Measurements from ENCODE around the gene PHOSPHO2. TPM values are rescaled to one million over a fixed set of nuclear protein-coding genes. Genes with fewer than 3 reads are reported as not detected.
A peak's percentile ranks its signal among the peaks of the same experiment; 100 is the strongest.

Gene PHOSPHO2, protein sequence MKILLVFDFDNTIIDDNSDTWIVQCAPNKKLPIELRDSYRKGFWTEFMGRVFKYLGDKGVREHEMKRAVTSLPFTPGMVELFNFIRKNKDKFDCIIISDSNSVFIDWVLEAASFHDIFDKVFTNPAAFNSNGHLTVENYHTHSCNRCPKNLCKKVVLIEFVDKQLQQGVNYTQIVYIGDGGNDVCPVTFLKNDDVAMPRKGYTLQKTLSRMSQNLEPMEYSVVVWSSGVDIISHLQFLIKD
- total RNA-seq (15.8 TPM), polyA plus RNA-seq (4.6 TPM)

DNA sequence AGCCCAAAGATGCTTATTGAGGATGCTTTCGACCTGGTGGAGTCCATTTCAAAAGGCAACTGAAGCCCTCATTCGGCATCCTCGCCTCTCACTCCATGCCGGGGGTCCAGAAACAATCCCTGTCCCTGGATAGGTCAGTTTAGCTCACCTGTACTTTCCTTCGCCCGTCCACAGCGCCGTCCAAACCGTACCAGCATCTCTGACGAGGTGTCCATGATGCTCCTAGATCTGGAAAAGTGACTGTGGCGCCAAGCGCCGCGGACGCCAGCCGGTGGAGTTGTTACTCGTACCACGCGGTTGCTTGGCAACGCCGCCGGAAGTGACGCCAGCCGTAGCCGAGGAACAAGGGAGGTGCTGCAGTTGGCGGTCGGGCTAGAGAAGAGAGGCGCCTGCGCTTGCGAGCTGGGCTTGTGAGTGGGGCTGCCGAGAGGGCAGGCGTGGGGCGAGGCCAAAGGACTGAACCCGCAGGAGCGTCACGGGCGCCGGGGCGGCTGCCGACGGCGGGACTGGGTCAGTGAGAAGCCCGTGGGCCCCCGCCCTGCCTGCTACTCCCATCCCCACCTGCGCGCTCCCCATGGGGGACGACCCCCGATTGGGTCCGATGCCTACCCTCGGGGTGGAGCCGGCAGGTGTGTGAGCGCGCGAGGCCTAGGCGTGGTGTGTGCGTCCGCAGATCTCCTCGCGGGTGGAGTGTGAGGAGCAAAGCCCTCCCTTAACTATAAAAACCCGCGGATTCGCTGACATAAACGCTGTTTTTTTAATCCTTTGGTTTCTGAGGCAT is at the start of gene PHOSPHO2, which contains the start of gene CFAP210:
Gene PHOSPHO2 (plus strand): TSS at position 357 of the 781 bp plus-strand sequence. CDS start 6,503 bp downstream, outside the sequence.
Gene CFAP210 (minus strand): TSS at position 293 of the 781 bp plus-strand sequence. CDS start 78 bp downstream, at position 215.
- H3K36me3 ChIP-seq (ENCODE audit: insufficient read depth): no peaks in the 10 kb centered on the region
- peak within 1 kb of the TSS; percentile 75 for H3K4me3 ChIP-seq (ENCODE audit: low read depth, low read length)
- peak; percentile 93 for DNase-seq (ENCODE audit: extremely low spot score)
- no peaks in the 10 kb centered on the region for H3K4me1 ChIP-seq (ENCODE audit: insufficient read depth)
- WGBS: under 1% methylated on average over 63 of the region's 63 CpGs
- H3K27ac ChIP-seq (ENCODE audit: low read depth): peak within 1 kb of the TSS; percentile 91

DNA sequence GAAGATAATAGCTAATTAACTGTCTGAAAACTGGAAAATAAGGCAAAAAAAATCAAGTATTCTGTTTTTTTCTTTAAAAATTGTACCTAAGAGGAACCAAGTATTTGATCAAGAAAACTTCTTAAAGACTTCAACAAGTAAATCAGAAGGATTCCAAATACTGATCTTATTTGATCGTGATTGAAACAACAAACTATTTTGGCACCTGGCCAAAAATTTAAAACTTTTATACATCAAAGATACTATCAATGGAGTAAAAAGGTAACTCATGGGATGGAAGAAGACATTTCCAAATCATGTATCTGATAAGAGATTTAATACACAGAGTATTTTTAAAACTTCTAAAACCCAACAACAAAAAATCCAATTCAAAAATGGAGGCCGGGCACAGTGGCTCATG is 46.8 kb upstream of the PHOSPHO2 start:
- no peak overlapping the region for H3K27ac ChIP-seq (ENCODE audit: low read depth)
- DNase-seq (ENCODE audit: extremely low spot score): no peak
- no peaks in the 10 kb centered on the region for H3K4me1 ChIP-seq (ENCODE audit: insufficient read depth)
- 89% methylated on average over 2 of the region's 2 CpGs for WGBS
- H3K36me3 ChIP-seq (ENCODE audit: insufficient read depth): no peaks in the 10 kb centered on the region
- H3K4me3 ChIP-seq (ENCODE audit: low read depth, low read length): no peak overlapping the region

DNA sequence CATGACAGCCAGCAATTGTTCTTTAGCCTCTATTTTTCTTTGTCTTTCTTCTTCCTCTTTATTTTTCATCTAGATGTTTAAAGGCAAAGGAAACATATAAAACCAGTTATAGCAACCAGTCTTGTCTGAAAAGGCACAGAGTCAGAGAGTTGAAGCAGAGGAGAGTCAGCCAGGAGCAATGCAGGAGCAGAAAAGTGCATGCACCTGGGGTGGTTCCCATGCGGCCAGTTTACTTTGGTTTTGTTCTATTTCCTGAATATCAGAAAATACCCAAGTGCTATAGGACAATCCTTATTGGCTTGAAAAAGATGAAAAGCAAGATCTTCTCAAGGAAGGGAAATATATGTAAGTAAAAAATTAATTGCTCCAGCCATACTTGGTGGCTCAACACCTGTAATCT is 45.0 kb upstream of the PHOSPHO2 start:
- DNase-seq (ENCODE audit: extremely low spot score): no peak
- Histone ChIP-seq H3K36me3 (ENCODE audit: insufficient read depth) (no peaks in the 10 kb centered on the region), H3K4me1 (ENCODE audit: insufficient read depth) (no peaks in the 10 kb centered on the region), H3K4me3 (ENCODE audit: low read depth, low read length) (no peak overlapping the region), H3K27ac (ENCODE audit: low read depth) (no peak overlapping the region)
- WGBS: 76% methylated on average over 1 of the region's 1 CpG

DNA sequence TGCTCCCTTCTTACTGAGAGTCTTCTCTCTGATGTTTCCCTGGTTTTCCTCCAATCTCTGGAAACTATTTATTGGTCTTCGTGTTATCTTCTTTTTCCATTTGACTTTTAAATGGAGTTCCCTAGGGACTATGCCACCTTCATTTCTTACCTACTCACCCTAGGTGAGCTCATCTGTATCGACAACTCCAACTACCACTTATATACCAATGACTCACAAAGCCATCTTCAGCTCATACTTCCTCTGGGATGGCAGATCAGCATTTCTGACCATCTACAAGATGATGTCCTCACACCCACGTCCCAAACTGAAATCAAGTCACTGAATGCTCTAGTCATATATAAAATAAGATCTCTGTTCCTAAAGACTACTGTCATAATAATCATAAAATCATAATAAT is 40.6 kb upstream of the PHOSPHO2 start:
- DNase-seq (ENCODE audit: extremely low spot score): no peak
- Histone ChIP-seq H3K4me1 (ENCODE audit: insufficient read depth) (no peaks in the 10 kb centered on the region), H3K27ac (ENCODE audit: low read depth) (no peak overlapping the region), H3K36me3 (ENCODE audit: insufficient read depth) (no peaks in the 10 kb centered on the region), H3K4me3 (ENCODE audit: low read depth, low read length) (no peak overlapping the region)
- WGBS: 76% methylated on average over 3 of the region's 3 CpGs

DNA sequence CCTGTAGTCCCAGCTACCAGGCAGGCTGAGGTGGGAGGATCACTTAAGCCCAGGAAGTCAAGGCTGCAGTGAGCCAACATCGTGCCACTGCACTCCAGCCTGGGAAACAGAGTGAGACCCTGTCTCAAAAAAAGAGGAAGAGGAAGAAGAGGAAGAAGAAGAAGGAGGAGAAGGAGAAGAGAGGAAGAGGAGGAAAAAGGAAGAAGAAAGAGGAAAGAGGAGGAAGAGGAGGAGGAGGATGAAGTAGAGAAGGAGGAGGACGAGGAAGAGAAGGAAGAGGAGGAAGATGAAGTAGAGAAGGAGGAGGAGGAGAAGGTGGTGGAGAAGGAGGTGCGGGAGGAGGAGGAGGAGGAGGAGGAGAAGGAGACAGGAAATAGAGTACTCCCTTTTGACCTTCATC is 38.1 kb upstream of the PHOSPHO2 start:
- 73% methylated on average over 3 of the region's 3 CpGs for WGBS
- Histone ChIP-seq H3K36me3 (ENCODE audit: insufficient read depth) (no peaks in the 10 kb centered on the region), H3K4me3 (ENCODE audit: low read depth, low read length) (no peak overlapping the region), H3K4me1 (ENCODE audit: insufficient read depth) (no peaks in the 10 kb centered on the region), H3K27ac (ENCODE audit: low read depth) (no peak overlapping the region)
- DNase-seq (ENCODE audit: extremely low spot score): no peak

DNA sequence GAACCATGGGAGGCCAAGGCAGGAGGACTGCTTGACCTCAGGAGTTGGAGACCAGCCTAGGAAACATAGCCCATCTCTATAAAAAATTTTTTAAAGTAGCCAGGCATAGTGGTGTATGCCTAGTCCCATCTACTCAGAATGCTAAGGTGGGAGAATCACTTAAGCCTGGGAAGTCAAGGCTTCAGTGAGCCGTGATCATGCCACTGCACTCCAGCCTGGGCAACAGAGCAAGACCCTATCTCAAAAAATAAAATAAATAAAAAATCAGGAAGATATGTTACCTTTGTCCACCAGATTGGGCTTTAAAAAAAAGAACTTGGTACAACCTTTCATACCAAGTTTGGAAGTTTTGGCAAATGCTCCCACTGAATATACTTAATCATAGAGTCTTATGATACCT is 35.4 kb upstream of the PHOSPHO2 start:
- DNase-seq (ENCODE audit: extremely low spot score): no peak
- H3K4me1 ChIP-seq (ENCODE audit: insufficient read depth): no peaks in the 10 kb centered on the region
- H3K36me3 ChIP-seq (ENCODE audit: insufficient read depth): no peaks in the 10 kb centered on the region
- H3K4me3 ChIP-seq (ENCODE audit: low read depth, low read length): no peak overlapping the region
- no peak overlapping the region for H3K27ac ChIP-seq (ENCODE audit: low read depth)
- 98% methylated on average over 1 of the region's 1 CpG for WGBS

DNA sequence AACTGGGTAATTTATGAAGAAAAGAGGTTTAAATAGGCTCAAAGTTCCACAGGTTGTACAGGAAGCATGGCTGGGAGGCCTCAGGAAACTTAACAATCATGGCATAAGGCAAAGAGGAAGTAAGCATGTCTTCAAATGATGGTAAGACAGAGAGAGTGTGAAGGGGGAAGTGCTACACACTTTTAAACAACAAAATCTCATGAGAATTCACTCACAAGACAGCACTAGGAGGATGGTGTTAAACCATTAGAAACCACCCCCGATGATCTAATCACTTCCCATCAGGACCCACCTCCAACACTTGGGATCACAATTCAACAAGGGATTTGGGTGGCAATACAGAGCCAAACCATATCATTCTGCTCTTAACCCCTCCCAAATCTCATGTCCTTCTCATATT is 34.9 kb upstream of the PHOSPHO2 start:
- no peak for DNase-seq (ENCODE audit: extremely low spot score)
- no peaks in the 10 kb centered on the region for H3K36me3 ChIP-seq (ENCODE audit: insufficient read depth)
- H3K27ac ChIP-seq (ENCODE audit: low read depth): no peak overlapping the region
- no peak overlapping the region for H3K4me3 ChIP-seq (ENCODE audit: low read depth, low read length)
- H3K4me1 ChIP-seq (ENCODE audit: insufficient read depth): no peaks in the 10 kb centered on the region
- WGBS: 79% methylated on average over 1 of the region's 1 CpG

DNA sequence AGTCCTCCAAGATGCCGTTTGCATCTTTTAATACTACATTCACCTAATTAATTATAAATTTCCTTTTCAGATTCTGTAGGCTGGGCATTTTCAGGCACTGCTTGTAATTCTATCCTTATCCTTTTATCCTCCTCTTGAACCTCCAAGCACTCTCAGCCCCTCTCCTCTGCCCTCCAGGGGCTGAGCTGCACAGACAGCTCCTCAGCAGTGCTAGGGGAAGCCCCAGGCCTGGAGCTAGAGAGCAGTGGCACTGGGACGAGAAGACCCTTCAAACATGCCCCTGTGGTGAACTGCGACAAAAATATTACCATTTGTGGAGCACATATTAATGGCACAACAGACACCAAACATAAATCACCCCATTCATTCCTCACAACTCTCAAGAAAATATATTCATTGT is 33.0 kb upstream of the PHOSPHO2 start:
- Histone ChIP-seq H3K4me3 (ENCODE audit: low read depth, low read length) (no peak overlapping the region), H3K27ac (ENCODE audit: low read depth) (no peak overlapping the region), H3K4me1 (ENCODE audit: insufficient read depth) (no peaks in the 10 kb centered on the region), H3K36me3 (ENCODE audit: insufficient read depth) (no peaks in the 10 kb centered on the region)
- 66% methylated on average over 3 of the region's 3 CpGs for WGBS
- no peak for DNase-seq (ENCODE audit: extremely low spot score)

DNA sequence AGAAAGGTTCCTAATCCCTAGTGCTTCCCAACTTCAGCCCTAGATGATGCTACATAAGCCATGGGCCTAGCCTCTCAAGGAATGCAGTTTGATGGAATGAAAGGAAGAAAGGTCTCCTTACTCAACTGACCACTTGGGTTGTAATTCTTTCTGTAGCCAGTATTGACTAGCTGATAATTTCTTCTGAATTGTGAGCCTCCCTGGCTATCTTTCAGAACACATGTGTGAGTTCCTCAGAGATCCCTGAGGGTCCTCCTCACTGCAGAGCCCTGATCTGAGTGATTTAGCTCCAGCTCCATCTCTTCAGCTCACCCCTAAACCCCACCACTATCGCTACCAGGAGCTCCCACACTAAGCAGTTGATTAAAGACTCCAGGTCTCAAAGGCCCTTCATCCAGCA is 31.5 kb upstream of the PHOSPHO2 start:
- DNase-seq (ENCODE audit: extremely low spot score): no peak
- Histone ChIP-seq H3K36me3 (ENCODE audit: insufficient read depth) (no peaks in the 10 kb centered on the region), H3K4me1 (ENCODE audit: insufficient read depth) (no peaks in the 10 kb centered on the region), H3K4me3 (ENCODE audit: low read depth, low read length) (no peak overlapping the region), H3K27ac (ENCODE audit: low read depth) (no peak overlapping the region)
- 98% methylated on average over 1 of the region's 1 CpG for WGBS

DNA sequence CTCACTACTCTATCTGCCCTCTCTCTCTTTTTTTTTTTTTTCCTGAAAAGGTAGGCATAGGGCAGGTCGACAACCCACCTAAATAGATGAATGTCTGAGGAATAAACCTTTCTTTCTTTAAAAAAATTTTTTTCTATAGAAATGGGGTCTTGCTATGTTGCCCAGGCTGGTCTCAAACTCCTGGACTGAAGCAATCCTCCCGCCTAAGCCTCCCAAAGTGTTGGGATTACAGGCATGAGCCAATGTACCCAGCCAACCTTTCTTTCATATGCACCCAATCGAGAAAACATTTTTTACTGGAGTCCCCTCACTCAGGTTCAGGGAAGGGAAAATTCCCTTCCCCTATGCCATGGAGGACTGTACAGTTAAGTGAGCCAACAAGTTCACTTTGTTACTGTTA is 31.0 kb upstream of the PHOSPHO2 start:
- WGBS: 94% methylated on average over 3 of the region's 3 CpGs
- no peaks in the 10 kb centered on the region for H3K4me1 ChIP-seq (ENCODE audit: insufficient read depth)
- no peaks in the 10 kb centered on the region for H3K36me3 ChIP-seq (ENCODE audit: insufficient read depth)
- DNase-seq (ENCODE audit: extremely low spot score): no peak
- no peak overlapping the region for H3K27ac ChIP-seq (ENCODE audit: low read depth)
- no peak overlapping the region for H3K4me3 ChIP-seq (ENCODE audit: low read depth, low read length)

DNA sequence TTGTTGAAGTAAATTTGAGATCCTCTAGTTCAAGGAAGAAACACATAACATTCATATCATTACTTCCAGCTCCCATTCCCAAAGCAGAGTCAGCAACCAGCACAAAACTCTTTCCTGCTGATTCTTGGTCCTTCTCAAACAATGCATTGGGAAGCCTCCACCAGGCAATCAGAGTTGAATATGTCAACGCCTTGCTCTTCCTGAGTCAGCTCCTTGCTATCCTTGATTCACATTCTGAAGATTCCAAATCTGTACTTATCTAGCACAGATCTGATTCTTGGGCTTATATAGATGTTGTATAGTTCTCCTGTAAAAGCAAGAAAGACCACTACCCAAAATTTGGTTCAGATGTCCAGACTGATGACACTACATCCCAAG is 29.7 kb upstream of the PHOSPHO2 start:
- H3K4me3 ChIP-seq (ENCODE audit: low read depth, low read length): no peak overlapping the region
- H3K36me3 ChIP-seq (ENCODE audit: insufficient read depth): no peaks in the 10 kb centered on the region
- WGBS: 70% methylated on average over 1 of the region's 1 CpG
- no peak overlapping the region for H3K27ac ChIP-seq (ENCODE audit: low read depth)
- no peak for DNase-seq (ENCODE audit: extremely low spot score)
- H3K4me1 ChIP-seq (ENCODE audit: insufficient read depth): no peaks in the 10 kb centered on the region

DNA sequence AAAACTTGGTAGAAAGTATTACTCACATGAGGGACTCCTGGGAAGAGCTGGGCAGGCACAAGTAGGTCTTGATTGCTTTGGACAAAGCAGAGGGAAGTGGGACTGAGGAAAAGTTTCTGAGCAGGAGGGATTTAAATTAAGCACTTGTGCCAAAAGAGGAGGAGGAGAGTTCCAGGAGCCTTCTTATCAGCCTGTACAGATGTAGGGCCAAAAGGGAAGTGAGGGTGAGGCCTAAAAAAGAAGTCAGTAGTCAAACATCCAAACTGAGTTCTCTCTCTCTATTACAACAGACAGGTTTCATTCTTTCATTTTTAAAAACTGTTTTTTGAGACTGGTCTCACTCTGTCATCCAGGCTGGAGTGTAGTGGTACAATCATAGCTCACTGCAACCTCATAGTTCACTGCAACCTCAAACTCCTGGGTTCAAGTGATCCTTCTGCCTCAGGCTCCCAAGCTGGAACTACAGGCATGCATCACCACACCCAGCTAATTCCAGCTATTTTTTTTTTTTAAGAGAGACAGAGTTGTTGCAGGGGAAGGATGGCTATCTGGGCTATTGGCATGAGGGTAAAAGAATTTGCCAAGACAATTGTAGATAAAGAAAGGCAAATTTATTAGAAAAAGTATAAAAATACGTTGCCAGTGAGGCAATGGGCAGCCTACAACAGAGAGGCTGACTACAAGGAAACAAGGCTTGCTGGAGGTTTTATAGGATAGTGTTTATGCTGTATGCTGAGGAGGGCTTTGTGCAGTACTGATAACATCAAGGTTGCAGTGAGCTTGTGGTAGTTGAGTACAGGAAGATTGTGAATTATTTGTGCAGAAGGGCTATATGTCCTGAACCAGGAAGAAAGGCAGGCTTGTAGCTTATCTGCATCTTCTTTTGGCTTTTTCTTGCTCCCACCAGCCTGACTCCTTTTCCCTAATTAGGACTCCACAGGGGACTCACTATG is 29.0 kb upstream of the PHOSPHO2 start:
- no peak overlapping the region for H3K4me3 ChIP-seq (ENCODE audit: low read depth, low read length)
- H3K36me3 ChIP-seq (ENCODE audit: insufficient read depth): no peaks in the 10 kb centered on the region
- WGBS: 30% methylated on average over 1 of the region's 1 CpG
- no peak for DNase-seq (ENCODE audit: extremely low spot score)
- H3K4me1 ChIP-seq (ENCODE audit: insufficient read depth): no peaks in the 10 kb centered on the region
- no peak overlapping the region for H3K27ac ChIP-seq (ENCODE audit: low read depth)

DNA sequence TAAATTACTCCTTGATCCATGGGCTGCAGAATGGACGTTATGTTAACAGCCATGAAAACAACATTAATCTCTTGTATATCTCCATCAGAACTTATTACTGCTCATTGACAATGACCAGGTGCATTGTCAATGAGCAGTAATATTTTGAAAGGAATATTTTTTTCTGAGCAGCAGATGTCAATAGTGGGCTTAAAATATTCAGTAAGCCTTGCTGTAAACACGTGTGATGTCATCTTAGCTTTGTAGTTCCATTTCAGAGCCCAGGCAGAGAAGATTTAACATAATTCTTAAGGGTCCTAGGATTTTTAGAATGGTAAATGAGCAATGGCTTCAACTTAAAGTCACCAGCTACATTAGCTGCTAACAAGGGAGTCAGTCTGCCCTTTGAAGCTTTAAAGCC is 26.7 kb upstream of the PHOSPHO2 start:
- H3K27ac ChIP-seq (ENCODE audit: low read depth): no peak overlapping the region
- WGBS: 37% methylated on average over 2 of the region's 2 CpGs
- DNase-seq (ENCODE audit: extremely low spot score): no peak
- H3K4me3 ChIP-seq (ENCODE audit: low read depth, low read length): no peak overlapping the region
- H3K4me1 ChIP-seq (ENCODE audit: insufficient read depth): no peaks in the 10 kb centered on the region
- H3K36me3 ChIP-seq (ENCODE audit: insufficient read depth): no peaks in the 10 kb centered on the region

Measured in urinary bladder (tissue), 4 donors.